Measurements from ENCODE around the gene USP22. TPM values are rescaled to one million over a fixed set of nuclear protein-coding genes. Genes with fewer than 3 reads are reported as not detected.

Gene USP22
- total and polyA plus RNA-seq, 2 of the 13 experiments (the other 11 are each of a cell fraction or from before 2014, with no cell fraction given): 98.0 to 130 TPM

- TF ChIP-seq HOXA5 (CRISPR knock-in tag; IDR thresholded peaks at IDR 0.05): no peak
- TF ChIP-seq CENPBD1 (CRISPR knock-in tag; IDR thresholded peaks at IDR 0.05; ENCODE audit: borderline replicate concordance, low read depth): no peak
- peak; percentile 57; the same call in 1 of the 2 replicates for TF ChIP-seq NCOR1 (IDR thresholded peaks at IDR 0.05; ENCODE audit: borderline replicate concordance, low read length)
- no peak for TF ChIP-seq EP300 (IDR thresholded peaks at IDR 0.05; ENCODE audit: low read depth in 2 of 2, low read length in 2 of 2)
- no peak for TF ChIP-seq EP300 (CRISPR knock-in tag; IDR thresholded peaks at IDR 0.05; ENCODE audit: borderline replicate concordance)
- peak; percentile 76; the same call in 1 of the 2 replicates for TF ChIP-seq CBFB (CRISPR knock-in tag; IDR thresholded peaks at IDR 0.05)
- no peak for TF ChIP-seq IRF2 (CRISPR knock-in tag; IDR thresholded peaks at IDR 0.05)
- no peak for TF ChIP-seq SMAD1 (CRISPR knock-in tag; IDR thresholded peaks at IDR 0.05; ENCODE audit: borderline replicate concordance, low read depth)
- TF ChIP-seq MTA1 (CRISPR knock-in tag; IDR thresholded peaks at IDR 0.05; ENCODE audit: borderline replicate concordance): no peak
- peak; percentile 26; the same call in 1 of the 2 replicates for TF ChIP-seq ZNF749 (CRISPR knock-in tag; IDR thresholded peaks at IDR 0.05; ENCODE audit: borderline replicate concordance)
- no peak; the same call in 1 of the 2 replicates for TF ChIP-seq REL (CRISPR knock-in tag; conservative IDR thresholded peaks at IDR 0.05)
- peak; percentile 22; the same call in 1 of the 2 replicates for TF ChIP-seq GATAD2A (CRISPR knock-in tag; IDR thresholded peaks at IDR 0.05)
- TF ChIP-seq, protein P1, sequence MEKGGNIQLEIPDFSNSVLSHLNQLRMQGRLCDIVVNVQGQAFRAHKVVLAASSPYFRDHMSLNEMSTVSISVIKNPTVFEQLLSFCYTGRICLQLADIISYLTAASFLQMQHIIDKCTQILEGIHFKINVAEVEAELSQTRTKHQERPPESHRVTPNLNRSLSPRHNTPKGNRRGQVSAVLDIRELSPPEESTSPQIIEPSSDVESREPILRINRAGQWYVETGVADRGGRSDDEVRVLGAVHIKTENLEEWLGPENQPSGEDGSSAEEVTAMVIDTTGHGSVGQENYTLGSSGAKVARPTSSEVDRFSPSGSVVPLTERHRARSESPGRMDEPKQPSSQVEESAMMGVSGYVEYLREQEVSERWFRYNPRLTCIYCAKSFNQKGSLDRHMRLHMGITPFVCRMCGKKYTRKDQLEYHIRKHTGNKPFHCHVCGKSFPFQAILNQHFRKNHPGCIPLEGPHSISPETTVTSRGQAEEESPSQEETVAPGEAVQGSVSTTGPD (CRISPR knock-in tag; IDR thresholded peaks at IDR 0.05): 0 out of 2 replicates have a peak, but pooled peaks have one; percentile 30
- peak; percentile 51; the same call in 1 of the 2 replicates for TF ChIP-seq ZNF747 (CRISPR knock-in tag; IDR thresholded peaks at IDR 0.05; ENCODE audit: borderline replicate concordance)
- TF ChIP-seq SRF (IDR thresholded peaks at IDR 0.05; ENCODE audit: low read depth, low read length): no peak
- 0 out of 2 replicates have a peak, but pooled peaks have one; percentile 50 for TF ChIP-seq BCL6 (CRISPR knock-in tag; IDR thresholded peaks at IDR 0.05)
- TF ChIP-seq ZNF891 (CRISPR knock-in tag; IDR thresholded peaks at IDR 0.05): no peak
- TF ChIP-seq, protein P2, sequence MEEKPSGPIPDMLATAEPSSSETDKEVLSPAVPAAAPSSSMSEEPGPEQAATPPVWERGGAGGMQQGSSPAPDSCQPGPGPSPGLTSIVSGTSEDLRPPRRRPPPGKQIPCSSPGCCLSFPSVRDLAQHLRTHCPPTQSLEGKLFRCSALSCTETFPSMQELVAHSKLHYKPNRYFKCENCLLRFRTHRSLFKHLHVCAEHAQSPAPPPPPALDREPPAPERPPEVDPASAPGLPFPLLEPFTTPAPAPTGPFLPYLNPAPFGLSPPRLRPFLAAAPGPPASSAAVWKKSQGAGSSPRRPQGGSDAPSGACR (CRISPR knock-in tag; IDR thresholded peaks at IDR 0.05): peak; percentile 83
- TF ChIP-seq ZNF792 (CRISPR knock-in tag; IDR thresholded peaks at IDR 0.05): no peak
- no peak for TF ChIP-seq KLF13 (CRISPR knock-in tag; IDR thresholded peaks at IDR 0.05)
- 0 out of 2 replicates have a peak, but pooled peaks have one; percentile 12 for TF ChIP-seq ZNF777 (CRISPR knock-in tag; IDR thresholded peaks at IDR 0.05)
- TF ChIP-seq ZZZ3 (CRISPR knock-in tag; IDR thresholded peaks at IDR 0.05; ENCODE audit: borderline replicate concordance): no peak
- no peak for TF ChIP-seq ZNF383 (CRISPR knock-in tag; IDR thresholded peaks at IDR 0.05; ENCODE audit: borderline replicate concordance)
- no peak for TF ChIP-seq SP1 (IDR thresholded peaks at IDR 0.05)
- no peak for TF ChIP-seq SP1 (CRISPR knock-in tag; IDR thresholded peaks at IDR 0.05)
- TF ChIP-seq ZSCAN29 (CRISPR knock-in tag; conservative IDR thresholded peaks at IDR 0.05): no peak
- TF ChIP-seq HMGA1 (CRISPR knock-in tag; conservative IDR thresholded peaks at IDR 0.05): no peak
- peak; percentile 82 for TF ChIP-seq ZFY (CRISPR knock-in tag; IDR thresholded peaks at IDR 0.05)
- TF ChIP-seq CBX5 (CRISPR knock-in tag; IDR thresholded peaks at IDR 0.05; ENCODE audit: borderline replicate concordance): 0 out of 2 replicates have a peak, but pooled peaks have one; percentile 13
- TF ChIP-seq ZNF558 (CRISPR knock-in tag; IDR thresholded peaks at IDR 0.05; ENCODE audit: borderline replicate concordance): no peak
These were observed 753 bp upstream of the USP22 start (continued) for GRCh38 chr17:21043296-21044232.
